ENCODE data around the gene NT5DC1. TPM values are rescaled to one million over a fixed set of nuclear protein-coding genes. Genes with fewer than 3 reads are reported as not detected.

The NT5DC1 gene
- total RNA-seq, 2 donors from 2014 or later, result 5.6 to 10.9 TPM

DNA sequence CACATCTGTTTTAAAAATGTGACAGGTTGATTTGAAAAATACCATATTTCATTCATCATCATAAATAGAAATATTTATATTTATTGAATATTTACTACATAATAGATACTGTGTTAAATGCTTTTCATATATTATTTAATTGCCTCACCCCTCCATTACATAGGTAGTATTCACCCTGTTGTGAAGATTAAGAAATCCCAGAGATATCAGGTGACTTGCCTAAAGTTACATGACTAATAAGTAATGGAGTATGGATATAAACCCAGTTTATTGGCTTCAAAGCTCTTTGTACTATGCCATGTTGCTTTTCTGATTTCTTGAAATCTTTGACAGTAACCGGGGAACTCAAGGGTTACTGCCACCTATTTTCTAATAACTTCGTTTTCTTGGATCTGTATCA lies 189.2 kb downstream of the NT5DC1 start:
- 83 to 91% methylated on average over 2 of the region's 2 CpGs for WGBS, 2 donors
- no peak for TF ChIP-seq POLR2A (IDR thresholded peaks at IDR 0.05)
- TF ChIP-seq, protein P1, sequence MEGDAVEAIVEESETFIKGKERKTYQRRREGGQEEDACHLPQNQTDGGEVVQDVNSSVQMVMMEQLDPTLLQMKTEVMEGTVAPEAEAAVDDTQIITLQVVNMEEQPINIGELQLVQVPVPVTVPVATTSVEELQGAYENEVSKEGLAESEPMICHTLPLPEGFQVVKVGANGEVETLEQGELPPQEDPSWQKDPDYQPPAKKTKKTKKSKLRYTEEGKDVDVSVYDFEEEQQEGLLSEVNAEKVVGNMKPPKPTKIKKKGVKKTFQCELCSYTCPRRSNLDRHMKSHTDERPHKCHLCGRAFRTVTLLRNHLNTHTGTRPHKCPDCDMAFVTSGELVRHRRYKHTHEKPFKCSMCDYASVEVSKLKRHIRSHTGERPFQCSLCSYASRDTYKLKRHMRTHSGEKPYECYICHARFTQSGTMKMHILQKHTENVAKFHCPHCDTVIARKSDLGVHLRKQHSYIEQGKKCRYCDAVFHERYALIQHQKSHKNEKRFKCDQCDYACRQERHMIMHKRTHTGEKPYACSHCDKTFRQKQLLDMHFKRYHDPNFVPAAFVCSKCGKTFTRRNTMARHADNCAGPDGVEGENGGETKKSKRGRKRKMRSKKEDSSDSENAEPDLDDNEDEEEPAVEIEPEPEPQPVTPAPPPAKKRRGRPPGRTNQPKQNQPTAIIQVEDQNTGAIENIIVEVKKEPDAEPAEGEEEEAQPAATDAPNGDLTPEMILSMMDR (IDR thresholded peaks at IDR 0.05), result no peak
- no peak overlapping the region for H3K4me3 ChIP-seq
- no peaks in the 10 kb centered on the region for H3K4me1 ChIP-seq
- H3K9me3 ChIP-seq, result no peaks in the 10 kb centered on the region
- no peak for ATAC-seq
- intact Hi-C loops (cut with DNase I), result loop anchor here (10.0 kb wide), 1 partner anchor 235 kb away; no protein-coding TSS in a partner anchor
- no peak overlapping the region for H3K27ac ChIP-seq
- H3K36me3 ChIP-seq (replicated peaks in 1 of 2; ENCODE audit: insufficient read depth in 1 of 2, low read depth in 2 of 2), result no peaks in the 10 kb centered on the region
- no peak for DNase-seq
- H3K27me3 ChIP-seq, result no peaks in the 10 kb centered on the region

DNA sequence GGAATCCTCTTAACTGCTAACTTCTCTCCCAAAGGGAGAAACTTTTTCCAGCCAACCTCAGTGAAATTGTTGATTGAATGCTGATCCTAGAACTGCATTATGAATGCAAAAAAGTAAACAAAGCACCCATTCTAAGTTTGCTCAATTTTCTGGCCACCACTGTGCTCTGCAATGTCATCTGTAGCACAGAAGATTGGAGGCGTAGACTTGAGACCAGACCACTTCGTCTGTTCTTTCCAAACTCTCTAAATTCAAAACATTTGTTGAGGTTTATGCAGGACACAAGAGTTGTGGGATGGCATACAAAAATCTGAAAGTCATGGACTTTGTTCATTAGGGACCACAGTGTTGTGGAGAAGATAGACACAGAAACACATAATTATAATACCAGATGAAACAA lies 190.1 kb downstream of the NT5DC1 start:
- H3K4me1 ChIP-seq, result no peaks in the 10 kb centered on the region
- ATAC-seq, result no peak
- no peaks in the 10 kb centered on the region for H3K27me3 ChIP-seq
- H3K36me3 ChIP-seq (replicated peaks in 1 of 2; ENCODE audit: insufficient read depth in 1 of 2, low read depth in 2 of 2), result no peaks in the 10 kb centered on the region
- intact Hi-C loops (cut with DNase I), result no loop called here
- no peaks in the 10 kb centered on the region for H3K9me3 ChIP-seq
- no peak for TF ChIP-seq POLR2A (IDR thresholded peaks at IDR 0.05)
- TF ChIP-seq, protein P1 (IDR thresholded peaks at IDR 0.05), result no peak
- H3K4me3 ChIP-seq, result no peak overlapping the region
- 81 to 87% methylated on average over 2 of the region's 2 CpGs for WGBS, 2 donors
- no peak overlapping the region for H3K27ac ChIP-seq
- DNase-seq, result no peak

DNA sequence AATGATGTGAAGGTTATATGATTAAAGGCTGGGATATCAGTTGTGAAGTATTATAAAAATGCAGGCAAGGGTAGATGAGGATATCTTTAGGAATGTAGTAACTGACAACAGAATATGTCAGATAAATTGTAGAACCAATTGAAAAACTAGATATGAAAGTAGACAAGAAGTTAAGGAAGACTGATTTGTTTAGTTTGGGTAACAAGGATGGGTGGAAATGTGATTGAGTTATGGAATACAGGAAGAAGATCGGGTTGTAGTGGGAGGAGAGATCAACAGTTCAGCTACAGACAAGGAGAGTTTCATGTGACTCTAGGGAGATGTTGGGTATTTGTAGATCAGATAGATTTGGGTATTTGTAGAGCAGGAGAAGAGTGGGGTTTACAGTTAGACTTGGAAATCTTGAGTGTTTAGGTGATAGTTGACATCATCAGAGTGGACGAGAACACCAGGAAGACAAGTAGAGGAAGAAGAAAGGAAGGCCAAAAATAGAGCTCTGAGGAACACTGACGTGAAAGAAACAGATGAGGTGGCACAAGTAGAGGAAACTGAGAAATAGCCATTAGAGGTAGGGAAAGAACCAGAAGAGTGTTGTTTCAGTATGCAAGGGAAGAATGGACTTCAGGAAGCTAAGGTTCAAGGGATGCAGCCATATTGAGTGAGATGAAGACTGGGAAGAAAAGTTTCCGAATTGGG lies 191.2 kb downstream of the NT5DC1 start:
- no peak overlapping the region for H3K4me3 ChIP-seq
- 79 to 87% methylated on average over 4 of the region's 4 CpGs for WGBS, 2 donors
- ATAC-seq, result no peak

DNA sequence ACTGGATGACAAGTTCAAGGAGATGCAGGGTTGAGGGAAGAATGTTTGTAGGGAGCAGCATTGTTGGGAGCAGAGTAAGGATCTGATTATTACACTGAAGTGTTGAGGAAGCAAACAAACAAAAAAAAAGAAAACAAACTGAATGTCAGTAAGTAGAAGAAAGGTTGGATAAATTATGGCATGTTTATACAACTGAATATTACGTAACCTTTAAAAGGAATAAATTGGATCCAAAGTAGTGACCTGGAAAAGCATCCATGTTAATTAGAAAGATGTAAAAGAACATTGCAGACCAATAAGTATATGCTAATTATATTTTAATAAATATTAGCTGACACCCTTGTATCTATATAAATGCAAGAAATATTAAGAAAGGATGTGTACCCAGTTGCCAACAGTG lies 191.9 kb downstream of the NT5DC1 start:
- ATAC-seq (no peak), DNase-seq (no peak)
- Histone ChIP-seq H3K27me3 (no peaks in the 10 kb centered on the region), H3K36me3 (replicated peaks in 1 of 2; ENCODE audit: insufficient read depth in 1 of 2, low read depth in 2 of 2) (no peaks in the 10 kb centered on the region), H3K9me3 (no peaks in the 10 kb centered on the region), H3K27ac (no peak overlapping the region), H3K4me3 (no peak overlapping the region), H3K4me1 (no peaks in the 10 kb centered on the region)
- 80 to 95% methylated on average over 1 of the region's 1 CpG for WGBS, 2 donors
- intact Hi-C loops (cut with DNase I), result no loop called here
- TF ChIP-seq, protein P1 (IDR thresholded peaks at IDR 0.05), result no peak
- TF ChIP-seq POLR2A (IDR thresholded peaks at IDR 0.05), result no peak

More for the DNA sequence above, 191.2 kb downstream of the NT5DC1 start:
- DNase-seq, result no peak
- Histone ChIP-seq H3K27ac (no peak overlapping the region), H3K9me3 (no peaks in the 10 kb centered on the region), H3K36me3 (replicated peaks in 1 of 2; ENCODE audit: insufficient read depth in 1 of 2, low read depth in 2 of 2) (no peaks in the 10 kb centered on the region), H3K4me1 (no peaks in the 10 kb centered on the region), H3K27me3 (no peaks in the 10 kb centered on the region)
- intact Hi-C loops (cut with DNase I), result no loop called here
- TF ChIP-seq, protein P1 (IDR thresholded peaks at IDR 0.05), result no peak
- no peak for TF ChIP-seq POLR2A (IDR thresholded peaks at IDR 0.05)

DNA sequence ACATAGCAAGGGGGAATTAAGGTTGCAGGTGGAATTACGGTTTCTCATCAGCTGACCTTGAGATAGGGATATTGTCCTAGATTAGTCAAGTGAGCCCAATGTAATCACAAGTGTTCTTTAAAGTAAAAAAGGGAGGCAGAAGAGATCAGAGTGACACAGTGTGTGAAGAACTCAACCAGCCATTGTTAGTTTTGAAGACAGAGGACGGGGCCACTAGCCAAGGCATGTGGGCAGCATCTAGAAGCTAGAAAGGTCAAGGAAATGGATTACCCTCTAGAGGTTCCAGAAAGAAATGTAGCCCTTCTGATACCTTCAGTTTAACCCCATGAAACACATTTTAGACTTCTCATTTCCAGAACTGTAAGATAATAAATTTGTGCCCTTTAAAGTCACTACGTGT lies 197.6 kb downstream of the NT5DC1 start:
- H3K4me1 ChIP-seq, result no peaks in the 10 kb centered on the region
- intact Hi-C loops (cut with DNase I), result no loop called here
- no peaks in the 10 kb centered on the region for H3K36me3 ChIP-seq (replicated peaks in 1 of 2; ENCODE audit: insufficient read depth in 1 of 2, low read depth in 2 of 2)
- H3K4me3 ChIP-seq, result no peak overlapping the region
- ATAC-seq (no peak), DNase-seq (no peak)
- TF ChIP-seq POLR2A (IDR thresholded peaks at IDR 0.05), result no peak
- TF ChIP-seq, protein P1 (IDR thresholded peaks at IDR 0.05), result no peak
- no peaks in the 10 kb centered on the region for H3K9me3 ChIP-seq
- H3K27me3 ChIP-seq, result no peaks in the 10 kb centered on the region
- 84 to 94% methylated on average over 3 of the region's 3 CpGs for WGBS, 2 donors
- H3K27ac ChIP-seq, result no peak overlapping the region

Measured in body of pancreas (tissue), 4 donors.